SH-SY5Y (cell line): Measurements from ENCODE around the gene ABCC2.

Source experiments
- GATA2 ChIP-seq: IDR thresholded peaks from 2 replicates; pipeline ENCODE4 v1.6.1; 2011; ENCODE audit warnings: mild to moderate bottlenecking, low read depth, low read length
- GATA3 ChIP-seq: IDR thresholded peaks from 2 replicates; pipeline ENCODE4 v1.6.1; 2011; ENCODE audit warnings: low read depth, mild to moderate bottlenecking, low read length, moderate library complexity

Gene ABCC2

GRCh38 chr10:99814143-99814542 lies 31.7 kb downstream of the ABCC2 start:
- no peak for TF ChIP-seq GATA3
- no peak for TF ChIP-seq GATA2

GRCh38 chr10:99815621-99816020 lies 33.2 kb downstream of the ABCC2 start:
- TF ChIP-seq GATA2 (no peak), GATA3 (no peak)

GRCh38 chr10:99827936-99828335 lies 45.5 kb downstream of the ABCC2 start:
- TF ChIP-seq GATA3 (no peak), GATA2 (no peak)

- TF ChIP-seq GATA2 (no peak), GATA3 (no peak)
Measured at GRCh38 chr10:99828464-99828863, 46.0 kb downstream of the ABCC2 start.

- TF ChIP-seq GATA2 (no peak), GATA3 (no peak)
Measured at GRCh38 chr10:99832439-99832838, 50.0 kb downstream of the ABCC2 start.

- no peak for TF ChIP-seq GATA3
- TF ChIP-seq GATA2: no peak
Measured at GRCh38 chr10:99834410-99834809, 52.0 kb downstream of the ABCC2 start.

- no peak for TF ChIP-seq GATA2
- TF ChIP-seq GATA3: no peak
Measured at GRCh38 chr10:99835947-99836346, 53.5 kb downstream of the ABCC2 start.

GRCh38 chr10:99836711-99837110 lies 54.3 kb downstream of the ABCC2 start:
- TF ChIP-seq GATA2: no peak

GRCh38 chr10:99841746-99842145 lies 59.3 kb downstream of the ABCC2 start:
- TF ChIP-seq GATA2 (no peak), GATA3 (no peak)

- TF ChIP-seq GATA2 (no peak), GATA3 (no peak)
Measured at GRCh38 chr10:99843310-99843709, 60.9 kb downstream of the ABCC2 start.

GRCh38 chr10:99844433-99844955 lies 62.1 kb downstream of the ABCC2 start:
- no peak for TF ChIP-seq GATA2
- TF ChIP-seq GATA3: no peak

GRCh38 chr10:99845837-99846382 lies 63.5 kb downstream of the ABCC2 start:
- TF ChIP-seq GATA3 (no peak), GATA2 (peak; percentile 27; the same call in 1 of the 2 replicates)

- TF ChIP-seq GATA3 (no peak), GATA2 (no peak)
Measured at GRCh38 chr10:99849057-99849456, 66.6 kb downstream of the ABCC2 start.

GRCh38 chr10:99849536-99849935 lies 67.1 kb downstream of the ABCC2 start:
- no peak for TF ChIP-seq GATA3
- no peak for TF ChIP-seq GATA2

GRCh38 chr10:99850021-99850766 lies 67.8 kb downstream of the ABCC2 start:
- TF ChIP-seq GATA2 (no peak), GATA3 (no peak)
